ENCODE results near the gene RCL1. TPM values are rescaled to one million over a fixed set of nuclear protein-coding genes. Genes with fewer than 3 reads are reported as not detected.
A peak's percentile ranks its signal among the peaks of the same experiment; 100 is the strongest.

RCL1 gene
- 10 to 100 TPM; 11.2 to 22.6 TPM for total RNA-seq
- 10 to 100 TPM; 17.3 to 21.6 (median 18.2) TPM for polyA plus RNA-seq (ENCODE audit: insufficient read length in 6 of 6)
- long read RNA-seq, donor 1, partial matches to known transcripts = 0 of 4 reads
- long read RNA-seq, donor 1, other reads (novel, unspliced or antisense) = 0 of 4 reads
- long read RNA-seq, donor 2, transcript RCL1-204 (9 exons, 2,134 nt) = major isoform, 6 of 6 reads
- long read RNA-seq, donor 2, partial matches to known transcripts = 0 of 6 reads
- long read RNA-seq, donor 2, other reads (novel, unspliced or antisense) = 0 of 6 reads
- long read RNA-seq, donor 3, transcript RCL1-204 (9 exons, 2,134 nt) = major isoform, 5 of 6 reads
- long read RNA-seq, donor 3, partial matches to known transcripts = 0 of 6 reads
- long read RNA-seq, donor 3, other reads (novel, unspliced or antisense) = 0 of 6 reads
- long read RNA-seq, donor 4, transcript RCL1-204 (9 exons, 2,134 nt) = major isoform, 5 of 9 reads
- long read RNA-seq, donor 4, partial matches to known transcripts = 0 of 9 reads
- long read RNA-seq, donor 4, other reads (novel, unspliced or antisense) = 2 of 9 reads
- long read RNA-seq, donor 5, partial matches to known transcripts = 0 of 3 reads
- long read RNA-seq, donor 5, other reads (novel, unspliced or antisense) = 0 of 3 reads
- long read RNA-seq, donor 6, transcript RCL1-204 (9 exons, 2,134 nt) = major isoform, 7 of 8 reads
- long read RNA-seq, donor 6, partial matches to known transcripts = 0 of 8 reads
- long read RNA-seq, donor 6, other reads (novel, unspliced or antisense) = 0 of 8 reads
- long read RNA-seq, donor 7, partial matches to known transcripts = 0 of 4 reads
- long read RNA-seq, donor 7, other reads (novel, unspliced or antisense) = 0 of 4 reads
- long read RNA-seq, donor 8, partial matches to known transcripts = 0 of 2 reads
- long read RNA-seq, donor 8, other reads (novel, unspliced or antisense) = 0 of 2 reads
- long read RNA-seq, donor 9 = 0 reads
- long read RNA-seq, donor 10, transcript RCL1-204 (9 exons, 2,134 nt) = major isoform, 7 of 10 reads
- long read RNA-seq, donor 10, partial matches to known transcripts = 1 of 10 reads
- long read RNA-seq, donor 10, other reads (novel, unspliced or antisense) = 1 of 10 reads
- long read RNA-seq, donor 11, partial matches to known transcripts = 8 of 14 reads
- long read RNA-seq, donor 11, other reads (novel, unspliced or antisense) = 0 of 14 reads
- long read RNA-seq, donor 12, transcript RCL1-204 (9 exons, 2,134 nt) = major isoform, 5 of 5 reads
- long read RNA-seq, donor 12, partial matches to known transcripts = 0 of 5 reads
- long read RNA-seq, donor 12, other reads (novel, unspliced or antisense) = 0 of 5 reads

- peak within 1 kb of the TSS; percentile 88 to 91 for H3K4me3 ChIP-seq
- peaks cover 3 to 45% of the 10 kb centered on the region in 2 donors for H3K4me1 ChIP-seq
- no peak for TF ChIP-seq CTCF (IDR thresholded peaks at IDR 0.05)
- peak within 1 kb of the TSS; percentile 89 to 90 for H3K27ac ChIP-seq
- no peaks in the 10 kb centered on the region for H3K36me3 ChIP-seq
- DNase-seq (peak; percentile 93 to 99 (median 96)), ATAC-seq (peak; percentile 99)
- H3K9me3 ChIP-seq = no peaks in the 10 kb centered on the region
- intact Hi-C loops (cut with DNase I) = no loop called here
- H3K27me3 ChIP-seq = no peaks in the 10 kb centered on the region
Measured at GRCh38 chr9:4792572-4793458, at the start of gene RCL1. RCL1 (plus strand) TSS chr9:4792944; CDS start chr9:4793092, 148 bp downstream.

- intact Hi-C loops (cut with DNase I) = no loop called here
- Histone ChIP-seq H3K36me3 (no peaks in the 10 kb centered on the region), H3K27me3 (no peaks in the 10 kb centered on the region), H3K27ac (no peak overlapping the region), H3K4me1 (peaks cover 0 to 24% of the 10 kb centered on the region in 2 donors), H3K9me3 (no peaks in the 10 kb centered on the region), H3K4me3 (no peak overlapping the region)
- TF ChIP-seq CTCF (IDR thresholded peaks at IDR 0.05) = no peak
- ATAC-seq (no peak), DNase-seq (no peak)
Measured at GRCh38 chr9:4743131-4743875, 49.4 kb upstream of the RCL1 start.

GRCh38 chr9:4746278-4747030, 46.3 kb upstream of the RCL1 start:
- intact Hi-C loops (cut with DNase I) = no loop called here
- Histone ChIP-seq H3K4me1 (peaks cover 0 to 3% of the 10 kb centered on the region in 2 donors), H3K27me3 (no peaks in the 10 kb centered on the region), H3K4me3 (no peak overlapping the region), H3K9me3 (no peaks in the 10 kb centered on the region), H3K27ac (no peak overlapping the region), H3K36me3 (no peaks in the 10 kb centered on the region)
- no peak for TF ChIP-seq CTCF (IDR thresholded peaks at IDR 0.05)
- ATAC-seq (no peak), DNase-seq (no peak)
